Measurements from ENCODE around the gene BIN1. TPM values are rescaled to one million over a fixed set of nuclear protein-coding genes. Genes with fewer than 3 reads are reported as not detected.

BIN1 gene
- total RNA-seq, 4 donors from 2014 or later: 49.2 to 68.3 (median 64.2) TPM

DNA sequence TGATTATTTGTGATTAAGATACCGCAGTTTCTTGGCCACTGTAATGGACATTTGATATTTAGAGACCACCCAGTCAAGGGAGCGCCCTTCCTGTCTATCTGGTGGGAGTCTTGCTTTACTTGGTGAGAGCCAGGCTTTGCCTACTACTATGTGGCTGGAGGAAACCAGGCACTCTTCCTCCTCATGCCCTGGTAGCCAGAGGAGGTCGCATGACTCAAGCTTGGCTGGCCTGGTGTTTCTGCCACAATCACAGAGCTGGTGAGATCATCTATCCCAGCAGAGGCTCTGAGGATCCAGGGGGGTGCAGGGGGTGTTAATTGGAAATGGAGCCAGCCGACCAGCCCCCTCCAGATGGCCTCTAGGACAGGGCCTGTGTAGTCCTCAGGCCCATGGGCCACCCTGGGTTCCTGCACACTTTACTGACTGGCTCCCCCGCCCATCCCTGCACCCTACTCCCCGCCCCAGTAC lies 46.8 kb upstream of the BIN1 start:
- H3K36me3 ChIP-seq: no peaks in the 10 kb centered on the region
- intact Hi-C loops (cut with DNase I): no loop called here
- peaks cover 0 to 4% of the 10 kb centered on the region in 2 donors for H3K4me1 ChIP-seq
- no peaks in the 10 kb centered on the region for H3K9me3 ChIP-seq
- H3K4me3 ChIP-seq (replicated peaks in 1 of 3): no peak overlapping the region
- no peaks in the 10 kb centered on the region for H3K27me3 ChIP-seq
- WGBS, 2 donors: 66 to 68% methylated on average over 4 to 6 of the region's 6 CpGs
- H3K27ac ChIP-seq: no peak overlapping the region
- DNase-seq: no peak
- TF ChIP-seq POLR2A (IDR thresholded peaks at IDR 0.05): no peak
- TF ChIP-seq, protein P1, sequence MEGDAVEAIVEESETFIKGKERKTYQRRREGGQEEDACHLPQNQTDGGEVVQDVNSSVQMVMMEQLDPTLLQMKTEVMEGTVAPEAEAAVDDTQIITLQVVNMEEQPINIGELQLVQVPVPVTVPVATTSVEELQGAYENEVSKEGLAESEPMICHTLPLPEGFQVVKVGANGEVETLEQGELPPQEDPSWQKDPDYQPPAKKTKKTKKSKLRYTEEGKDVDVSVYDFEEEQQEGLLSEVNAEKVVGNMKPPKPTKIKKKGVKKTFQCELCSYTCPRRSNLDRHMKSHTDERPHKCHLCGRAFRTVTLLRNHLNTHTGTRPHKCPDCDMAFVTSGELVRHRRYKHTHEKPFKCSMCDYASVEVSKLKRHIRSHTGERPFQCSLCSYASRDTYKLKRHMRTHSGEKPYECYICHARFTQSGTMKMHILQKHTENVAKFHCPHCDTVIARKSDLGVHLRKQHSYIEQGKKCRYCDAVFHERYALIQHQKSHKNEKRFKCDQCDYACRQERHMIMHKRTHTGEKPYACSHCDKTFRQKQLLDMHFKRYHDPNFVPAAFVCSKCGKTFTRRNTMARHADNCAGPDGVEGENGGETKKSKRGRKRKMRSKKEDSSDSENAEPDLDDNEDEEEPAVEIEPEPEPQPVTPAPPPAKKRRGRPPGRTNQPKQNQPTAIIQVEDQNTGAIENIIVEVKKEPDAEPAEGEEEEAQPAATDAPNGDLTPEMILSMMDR (IDR thresholded peaks at IDR 0.05): no peak

DNA sequence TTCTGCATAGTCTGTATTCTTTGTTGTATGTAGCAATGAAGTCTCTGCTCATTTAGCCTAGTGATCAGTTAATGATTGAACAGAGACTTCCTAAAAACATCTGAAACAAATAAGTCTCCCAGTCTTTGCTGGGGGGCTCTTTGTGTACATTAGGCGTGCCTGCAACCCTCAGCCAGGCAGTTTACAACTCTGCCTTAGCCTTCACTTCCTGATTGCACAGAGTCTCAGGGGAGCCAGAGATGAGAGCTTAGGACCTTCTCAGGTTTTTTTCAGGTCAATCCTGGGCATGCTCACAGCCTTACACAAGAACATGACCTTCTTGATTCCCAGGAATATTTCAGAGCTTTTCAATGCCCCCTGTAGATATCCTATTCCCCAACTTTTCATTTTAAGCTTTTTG lies 44.0 kb upstream of the BIN1 start:
- DNase-seq: no peak
- intact Hi-C loops (cut with DNase I): no loop called here
- Histone ChIP-seq H3K4me1 (peaks cover 0 to 3% of the 10 kb centered on the region in 2 donors), H3K27me3 (no peaks in the 10 kb centered on the region), H3K9me3 (no peaks in the 10 kb centered on the region), H3K4me3 (replicated peaks in 1 of 3) (no peak overlapping the region), H3K27ac (no peak overlapping the region), H3K36me3 (no peaks in the 10 kb centered on the region)
- 92 to 100% methylated on average over 1 of the region's 1 CpG for WGBS, 2 donors
- TF ChIP-seq, protein P1 (IDR thresholded peaks at IDR 0.05): no peak
- no peak for TF ChIP-seq POLR2A (IDR thresholded peaks at IDR 0.05)

DNA sequence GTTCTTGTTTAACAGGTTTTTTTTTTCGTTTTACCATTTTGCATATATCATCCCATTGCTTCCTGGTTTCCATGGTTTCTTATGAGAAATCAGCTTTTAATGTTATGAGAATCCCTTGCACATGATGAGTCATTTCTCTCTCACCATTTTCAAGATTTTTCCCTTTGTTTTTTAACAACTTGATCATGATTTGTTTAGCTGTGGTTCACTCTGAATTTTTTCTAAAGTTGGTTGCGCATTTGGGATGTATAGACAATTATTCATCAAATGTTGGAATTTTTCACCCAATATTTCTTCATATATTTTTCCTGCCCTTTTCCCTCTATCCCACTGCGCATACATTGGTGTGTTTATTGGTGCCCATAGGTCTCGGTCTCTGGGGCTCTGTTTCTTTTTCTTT lies 42.4 kb upstream of the BIN1 start:
- TF ChIP-seq, protein P1 (IDR thresholded peaks at IDR 0.05): no peak
- no peak for TF ChIP-seq POLR2A (IDR thresholded peaks at IDR 0.05)
- no peaks in the 10 kb centered on the region for H3K27me3 ChIP-seq
- intact Hi-C loops (cut with DNase I): no loop called here
- H3K4me1 ChIP-seq: no peaks in the 10 kb centered on the region
- no peaks in the 10 kb centered on the region for H3K36me3 ChIP-seq
- no peaks in the 10 kb centered on the region for H3K9me3 ChIP-seq
- no peak for DNase-seq
- WGBS, 2 donors: 94 to 95% methylated on average over 4 of the region's 4 CpGs
- H3K4me3 ChIP-seq (replicated peaks in 1 of 3): no peak overlapping the region
- H3K27ac ChIP-seq: no peak overlapping the region

DNA sequence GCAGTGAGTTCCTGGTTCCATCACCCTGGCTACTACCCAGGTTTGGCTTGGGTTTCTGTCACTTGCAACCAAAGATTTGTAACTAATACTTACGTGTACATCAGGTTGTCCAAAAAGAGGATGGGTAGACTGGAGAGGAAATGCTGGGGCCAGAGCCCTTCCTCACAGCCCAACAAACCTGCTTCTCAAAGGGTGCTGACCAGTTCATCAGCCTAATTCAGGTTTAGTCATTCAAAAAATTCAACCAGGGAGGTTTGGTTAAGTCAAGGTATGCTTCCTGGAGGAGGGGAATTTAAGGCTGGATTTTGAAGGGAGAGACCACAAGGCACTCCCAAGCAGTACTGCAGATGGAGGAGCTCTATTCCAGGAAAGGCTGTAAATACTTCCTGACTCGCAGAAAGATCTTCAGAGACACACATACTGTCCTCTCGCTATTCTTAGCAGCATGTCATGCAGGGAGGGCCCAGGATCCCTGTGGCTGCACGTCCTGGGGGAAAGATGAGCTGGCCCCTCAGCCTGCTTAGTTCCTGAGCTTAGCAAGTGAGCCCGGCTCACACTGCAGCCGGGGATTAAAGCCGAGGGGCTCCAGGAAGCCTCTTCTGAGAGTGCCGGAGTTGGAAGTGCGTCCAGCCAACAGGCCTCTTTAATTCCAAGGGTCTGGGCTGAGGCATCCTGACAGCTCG lies 40.0 kb upstream of the BIN1 start:
- TF ChIP-seq, protein P1 (IDR thresholded peaks at IDR 0.05): no peak
- TF ChIP-seq POLR2A (IDR thresholded peaks at IDR 0.05): no peak
- Histone ChIP-seq H3K4me3 (replicated peaks in 1 of 3) (no peak overlapping the region), H3K36me3 (no peaks in the 10 kb centered on the region), H3K27me3 (no peaks in the 10 kb centered on the region), H3K9me3 (no peaks in the 10 kb centered on the region), H3K27ac (no peak overlapping the region), H3K4me1 (no peaks in the 10 kb centered on the region)
- intact Hi-C loops (cut with DNase I): no loop called here
- no peak for DNase-seq
- 74 to 78% methylated on average over 10 of the region's 10 CpGs for WGBS, 2 donors

DNA sequence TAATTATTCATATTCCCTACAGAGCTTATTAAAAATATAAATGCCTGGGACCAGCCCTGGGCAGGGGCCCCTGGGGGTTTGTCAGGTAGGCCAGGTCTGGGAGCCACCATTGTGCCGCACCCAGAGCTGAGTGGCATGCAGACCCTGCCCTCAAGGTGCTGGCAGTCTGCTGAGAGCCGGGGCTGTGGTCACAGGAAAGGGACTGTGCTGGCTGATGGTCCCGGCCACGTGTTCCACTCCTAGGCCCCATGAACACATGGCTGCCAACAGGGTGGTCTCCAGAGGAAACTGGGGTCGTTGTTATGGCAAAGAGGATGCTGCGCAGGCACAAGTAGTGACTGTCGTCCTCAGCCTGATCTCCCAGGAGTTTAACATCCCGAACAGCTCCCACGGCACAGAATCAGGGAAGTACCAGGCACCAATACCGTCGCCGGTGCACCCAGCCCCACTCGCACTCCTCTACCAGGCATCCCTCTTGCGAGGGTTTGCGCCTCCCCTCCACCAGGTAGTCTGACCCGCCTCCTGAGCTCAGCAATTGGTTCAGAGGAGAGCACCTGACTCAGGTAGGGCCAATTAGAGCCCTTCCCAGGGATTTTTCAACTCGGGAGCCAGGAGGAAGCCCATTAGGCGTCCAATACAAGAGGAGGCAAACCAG lies 39.2 kb upstream of the BIN1 start:
- DNase-seq: no peak
- TF ChIP-seq POLR2A (IDR thresholded peaks at IDR 0.05): no peak
- TF ChIP-seq, protein P1 (IDR thresholded peaks at IDR 0.05): no peak
- Histone ChIP-seq H3K4me1 (no peaks in the 10 kb centered on the region), H3K27me3 (no peaks in the 10 kb centered on the region), H3K36me3 (no peaks in the 10 kb centered on the region), H3K4me3 (replicated peaks in 1 of 3) (no peak overlapping the region), H3K27ac (no peak overlapping the region), H3K9me3 (no peaks in the 10 kb centered on the region)
- 92% methylated on average over 14 to 18 of the region's 18 CpGs for WGBS, 2 donors
- intact Hi-C loops (cut with DNase I): no loop called here

All from thyroid gland (tissue), 4 donors.